GM19043 (cell line): ENCODE data around the gene MBD1.
"Not testable (repeated sequence)": the region's sequence is repeated elsewhere in the genome, so short reads cannot be mapped to it uniquely, and the experiment has no call there.

Experiments
- ATAC-seq: cut with Tn5 transposase; IDR thresholded peaks from one replicate; pipeline ENCODE4 v1.9.1; 2021; ENCODE audit warnings: low read depth; ENCODE audit not compliant: unreplicated experiment

MBD1 gene

DNA sequence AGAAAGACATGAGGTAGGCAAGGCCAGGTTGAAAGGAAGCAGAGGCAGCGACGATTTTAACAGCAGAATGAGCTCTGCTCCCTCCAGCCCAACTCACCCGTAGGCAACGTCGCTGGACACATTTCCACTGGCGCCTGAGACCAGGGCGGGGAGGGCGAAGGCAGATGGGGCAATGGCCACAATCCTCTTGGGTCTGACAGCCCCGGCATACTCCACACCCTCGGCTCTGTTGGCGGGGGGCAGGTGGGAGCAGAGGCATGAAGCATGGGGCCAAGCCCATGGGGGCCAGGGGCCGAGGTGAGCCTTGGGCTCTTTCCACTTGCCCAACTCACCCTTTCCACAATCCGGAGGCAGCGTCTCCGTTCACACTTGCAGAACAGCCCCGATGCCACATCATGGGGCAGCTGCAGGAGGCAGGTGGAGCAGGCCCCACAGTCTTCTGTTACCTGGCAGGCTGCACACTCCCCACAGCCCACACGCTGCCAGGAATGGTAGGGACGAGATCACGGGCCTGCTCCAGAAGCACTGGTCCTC is 5.8 kb downstream of the MBD1 start:
- no peak for ATAC-seq

GRCh38 chr18:50274941-50275340 is 6.4 kb downstream of the MBD1 start:
- no peak for ATAC-seq

DNA sequence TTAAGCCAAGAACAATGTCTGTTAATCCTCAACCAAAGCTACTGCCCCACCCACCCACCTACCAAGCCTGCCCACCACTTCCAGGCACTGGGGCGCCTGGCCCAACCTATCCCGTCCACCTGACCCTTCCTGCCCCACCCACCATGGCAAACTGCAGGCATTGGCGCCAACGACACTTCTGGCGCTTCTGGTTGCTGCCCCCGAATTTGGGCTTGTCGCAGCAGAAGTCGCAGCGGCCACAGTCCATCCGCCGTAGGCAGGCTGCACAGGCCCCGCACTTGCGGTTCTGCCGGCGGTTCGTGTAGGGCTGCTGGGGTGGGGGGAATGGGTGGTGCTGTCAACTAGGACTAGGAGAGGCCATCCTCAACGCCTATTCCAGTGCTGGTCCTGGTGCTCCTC is 7.3 kb downstream of the MBD1 start:
- ATAC-seq, result no peak

DNA sequence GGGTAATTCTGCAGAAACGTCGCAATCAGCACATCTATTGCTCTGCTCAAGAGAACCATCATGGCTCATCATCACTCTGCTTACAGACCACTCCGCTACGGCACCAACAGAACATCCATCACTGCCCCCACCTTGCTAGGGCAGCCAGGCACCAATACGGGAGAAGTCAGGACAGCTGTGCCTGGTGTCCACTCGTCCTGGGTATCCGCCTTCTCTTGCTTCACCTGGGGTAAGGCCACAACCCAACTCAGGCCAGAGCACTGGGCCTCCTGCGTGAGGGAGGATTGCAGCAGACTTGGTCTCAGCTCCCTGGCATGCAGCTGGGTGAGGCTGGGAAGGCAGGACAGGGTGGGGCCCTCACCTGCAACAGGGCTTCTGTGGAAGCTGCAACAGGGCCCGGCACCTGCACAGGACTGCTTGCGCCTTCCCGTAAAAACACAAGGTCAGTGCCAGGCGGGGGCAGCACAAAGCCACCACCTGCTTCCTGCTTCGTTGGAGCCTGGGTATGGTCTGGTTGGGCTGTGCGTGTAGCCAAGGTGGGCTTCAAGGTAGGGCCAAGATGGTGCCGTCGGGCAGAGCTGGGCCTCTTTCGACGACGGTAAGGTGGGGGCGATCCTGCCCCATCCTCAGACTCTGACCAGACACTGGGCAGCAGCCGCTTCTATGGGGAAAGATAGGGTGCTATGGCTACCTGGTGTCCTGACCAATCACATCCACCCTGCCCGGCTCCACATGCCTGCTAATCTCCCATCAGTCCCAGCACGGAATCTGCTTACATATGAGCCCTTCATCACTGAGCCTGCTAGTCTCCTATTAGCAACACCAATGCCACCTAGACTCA is 7.9 kb downstream of the MBD1 start:
- ATAC-seq, result no peak

GRCh38 chr18:50272568-50272967 is 8.8 kb downstream of the MBD1 start:
- ATAC-seq, result no peak

DNA sequence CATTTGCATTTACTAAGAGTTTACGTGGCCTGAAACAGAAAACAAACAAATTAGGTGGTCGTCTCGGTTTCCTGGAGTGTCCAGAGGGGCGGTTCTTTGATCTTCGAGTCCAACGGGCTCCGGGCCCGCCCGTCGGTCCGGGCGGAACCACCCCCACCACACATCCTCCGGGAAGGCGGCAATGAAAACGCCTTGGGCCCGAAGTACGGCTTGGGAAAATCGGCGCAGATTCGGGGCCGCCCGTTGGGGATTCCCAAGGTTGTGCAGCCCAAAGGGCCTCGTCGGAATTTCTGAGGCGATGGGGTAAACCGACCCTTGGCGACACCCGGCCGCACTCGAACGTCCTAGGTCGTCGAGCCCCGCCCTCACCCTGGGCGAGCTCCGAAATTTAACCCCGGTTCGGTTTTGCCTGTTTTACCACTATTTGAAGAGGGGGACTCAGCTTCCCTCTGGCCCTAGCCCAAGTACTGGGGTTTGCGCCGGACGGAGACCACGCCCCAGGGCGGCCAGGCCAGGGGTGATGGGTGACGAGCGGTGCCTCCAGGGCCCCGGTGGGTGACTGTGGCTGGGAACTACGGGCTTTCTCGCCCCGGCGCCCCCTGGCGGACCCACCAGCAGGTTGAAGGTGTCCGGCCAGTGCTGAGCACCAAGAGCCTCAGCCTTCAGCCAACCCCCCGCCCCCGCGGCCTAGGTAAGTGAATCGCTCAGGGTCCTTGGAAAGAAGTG is 13.1 kb downstream of the MBD1 start:
- ATAC-seq, result peak; percentile 69

DNA sequence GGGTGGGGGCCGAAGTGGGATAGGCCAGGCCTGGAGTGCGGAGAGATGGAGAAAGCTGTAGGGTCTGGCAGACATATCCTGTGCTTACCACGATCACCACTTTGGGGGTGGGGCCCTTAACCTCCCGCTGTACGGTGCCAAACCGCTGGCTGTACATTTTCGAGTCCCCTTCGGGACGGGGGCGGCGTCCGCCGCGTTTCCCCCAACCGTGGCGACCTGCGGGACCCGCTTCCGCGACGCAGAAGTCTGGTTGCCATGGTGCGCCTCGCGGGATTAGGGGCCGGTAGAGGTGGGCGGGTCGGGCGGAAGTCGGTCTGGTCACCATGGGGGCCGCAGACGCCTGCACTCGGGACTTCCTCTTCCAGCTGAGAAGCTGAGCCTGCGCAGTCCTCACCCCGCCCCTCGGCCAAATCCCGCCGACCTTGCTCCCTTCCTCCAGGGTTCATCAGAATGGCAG is 15.0 kb downstream of the MBD1 start, which contains the start of gene CFAP53:
TSS of gene CFAP53 (minus strand) at position 248 of the 457 bp plus-strand sequence. CDS start at position 157, 91 bp downstream.
- ATAC-seq, result peak; percentile 83

GRCh38 chr18:50262977-50263376 is 18.3 kb downstream of the MBD1 start:
- ATAC-seq, result no peak

GRCh38 chr18:50250935-50251334 is 30.4 kb downstream of the MBD1 start:
- no peak for ATAC-seq

DNA sequence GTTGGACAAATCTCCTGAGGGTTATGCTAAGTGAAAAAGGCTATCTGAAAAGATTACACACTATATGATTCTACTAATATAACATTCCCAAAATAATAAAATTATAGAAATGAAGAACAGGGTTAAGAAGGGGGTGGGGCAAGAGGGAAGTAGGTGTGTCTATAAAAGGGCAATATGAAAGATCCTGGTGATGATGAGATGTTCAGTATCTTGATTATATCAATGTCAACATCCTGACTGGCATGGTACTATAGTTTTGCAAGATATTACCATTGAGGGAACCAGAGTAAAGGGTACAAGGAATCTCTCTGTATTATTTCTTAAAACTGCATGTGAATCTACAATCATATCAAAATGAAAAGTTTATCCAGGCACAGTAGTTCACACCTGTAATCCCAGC is 31.7 kb downstream of the MBD1 start:
- ATAC-seq, result no peak

GRCh38 chr18:50247561-50247960 is 33.8 kb downstream of the MBD1 start:
- no peak for ATAC-seq

- ATAC-seq, result not testable (repeated sequence)
Observed at GRCh38 chr18:50241768-50242167, 39.6 kb downstream of the MBD1 start.

DNA sequence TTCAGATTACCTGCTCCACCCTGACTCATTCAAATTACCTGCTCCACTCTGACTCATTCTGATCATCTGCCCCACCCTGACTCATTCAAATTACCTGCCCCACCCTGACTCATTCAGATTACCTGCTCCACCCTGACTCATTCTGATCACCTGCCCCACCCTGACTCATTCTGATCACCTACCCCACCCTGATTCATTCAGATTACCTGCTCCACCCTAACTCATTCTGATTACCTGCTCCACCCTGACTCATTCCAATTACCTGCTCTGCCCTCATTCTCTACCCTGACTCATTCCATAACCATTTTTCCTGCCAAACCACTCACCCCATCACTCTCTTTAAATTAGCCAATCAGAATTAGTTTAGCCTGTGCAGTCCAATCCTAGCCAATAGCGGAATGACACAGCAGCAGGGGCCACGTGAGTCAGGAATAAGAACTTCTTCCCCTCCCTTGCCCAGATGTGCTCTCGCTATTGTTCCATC is 41.2 kb downstream of the MBD1 start:
- ATAC-seq, result no peak

DNA sequence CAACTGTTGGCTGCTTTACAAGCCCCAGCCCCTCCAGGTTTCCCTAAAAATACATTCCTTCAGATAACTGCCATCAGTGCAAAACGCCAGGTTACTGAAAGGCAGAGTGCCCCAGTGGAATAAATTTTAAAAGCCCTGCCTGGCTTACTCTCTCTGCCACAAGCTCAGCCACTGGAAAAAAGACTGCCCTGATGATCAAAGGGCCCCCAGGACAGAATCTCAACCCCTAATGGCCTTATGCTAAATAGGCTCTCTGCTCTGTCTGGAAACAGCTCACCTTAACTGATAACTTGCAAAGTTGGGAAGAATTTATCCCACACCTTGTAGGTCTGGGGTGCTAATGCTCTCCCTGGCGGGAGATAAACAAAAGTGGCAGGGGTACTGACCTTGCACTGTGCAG is 48.9 kb downstream of the MBD1 start:
- no peak for ATAC-seq

GRCh38 chr18:50231621-50232020 is 49.7 kb downstream of the MBD1 start:
- ATAC-seq, result no peak

- ATAC-seq, result not testable (repeated sequence)
Observed at GRCh38 chr18:50220249-50220648, 61.1 kb downstream of the MBD1 start.
